Cardiac fibroblast (primary cell): ENCODE measurements around the gene PBX3.

Experiments
- DNase-seq, 2 donors: peaks; one replicate each; pipeline versions ENCODE4 v3.0.0 to v3.0.0-alpha.2; 2010; ENCODE audit warnings: low read depth in 2 of 2
- H3K4me3 ChIP-seq, 2 donors: replicated peaks in 1 of 2; 1 replicate in 1 of 2; 2 replicates in 1 of 2; pipeline ENCODE4 v1.5.1; 2011; ENCODE audit warnings: low read depth in 2 of 2, low read length in 2 of 2, mild to moderate bottlenecking in 2 of 2, moderate library complexity in 1 of 2
- CTCF ChIP-seq: IDR thresholded peaks from one replicate; pipeline ENCODE4 v1.5.1; 2011; ENCODE audit warnings: low read depth, mild to moderate bottlenecking, low read length, inconsistent platforms

The PBX3 gene

DNA sequence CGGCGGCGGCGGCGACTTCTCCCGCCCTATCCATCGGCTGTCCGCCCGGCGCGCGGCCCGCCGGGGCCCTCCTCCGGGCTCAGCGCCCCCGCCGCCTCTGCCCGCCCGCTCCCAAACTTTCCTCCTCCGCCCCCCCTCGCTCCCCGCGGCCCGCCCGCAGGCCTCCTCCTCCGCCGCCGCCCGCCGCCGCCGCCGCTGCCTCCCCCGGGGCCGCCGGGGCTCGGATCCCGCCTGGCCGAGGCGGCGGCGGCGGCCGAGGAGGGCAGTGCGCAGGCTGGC lies 460 bp upstream of the PBX3 start:
- DNase-seq, result no peak
- no peak for TF ChIP-seq CTCF
- peak overlapping the region in 1 of 2 donors; percentile 75 for H3K4me3 ChIP-seq

GRCh38 chr9:125747765-125748445 lies 732 bp downstream of the PBX3 start:
- peak; percentile 24 to 29 for DNase-seq
- peak overlapping the region; percentile 75 to 96 for H3K4me3 ChIP-seq
- no peak for TF ChIP-seq CTCF

DNA sequence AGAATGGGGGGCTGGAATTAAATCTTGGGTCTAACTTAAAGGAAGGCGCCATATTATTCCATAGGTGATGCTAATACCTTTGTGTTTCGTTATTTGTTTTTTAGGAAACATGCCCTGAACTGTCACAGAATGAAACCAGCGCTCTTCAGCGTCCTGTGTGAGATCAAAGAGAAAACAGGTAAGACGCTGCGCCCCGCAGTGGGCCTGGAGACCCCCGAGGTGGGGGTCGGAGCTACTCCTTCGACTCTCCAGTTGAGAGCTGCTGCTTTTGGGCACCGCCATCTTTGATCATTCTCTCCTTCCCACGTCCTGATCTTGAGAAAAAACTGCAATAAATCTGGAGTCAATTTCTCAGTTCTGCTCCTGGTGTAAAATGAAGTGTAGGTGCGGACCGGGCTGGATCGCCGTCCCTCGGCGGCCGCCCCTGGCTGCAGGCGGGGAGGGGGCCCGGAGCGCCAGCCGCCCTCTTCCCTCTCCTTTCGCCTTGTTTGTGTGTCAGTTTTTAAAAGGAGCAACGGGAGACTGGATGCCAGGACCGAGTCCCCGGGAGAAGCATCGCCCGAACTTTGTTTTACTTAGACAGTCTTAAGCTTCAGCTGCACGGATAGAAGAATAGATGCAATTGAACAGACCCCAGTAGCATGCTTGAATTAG lies 1.4 kb downstream of the PBX3 start:
- DNase-seq, result peak in 1 of 2 donors; percentile 39
- peak overlapping the region; percentile 75 to 96 for H3K4me3 ChIP-seq
- TF ChIP-seq CTCF, result no peak

DNA sequence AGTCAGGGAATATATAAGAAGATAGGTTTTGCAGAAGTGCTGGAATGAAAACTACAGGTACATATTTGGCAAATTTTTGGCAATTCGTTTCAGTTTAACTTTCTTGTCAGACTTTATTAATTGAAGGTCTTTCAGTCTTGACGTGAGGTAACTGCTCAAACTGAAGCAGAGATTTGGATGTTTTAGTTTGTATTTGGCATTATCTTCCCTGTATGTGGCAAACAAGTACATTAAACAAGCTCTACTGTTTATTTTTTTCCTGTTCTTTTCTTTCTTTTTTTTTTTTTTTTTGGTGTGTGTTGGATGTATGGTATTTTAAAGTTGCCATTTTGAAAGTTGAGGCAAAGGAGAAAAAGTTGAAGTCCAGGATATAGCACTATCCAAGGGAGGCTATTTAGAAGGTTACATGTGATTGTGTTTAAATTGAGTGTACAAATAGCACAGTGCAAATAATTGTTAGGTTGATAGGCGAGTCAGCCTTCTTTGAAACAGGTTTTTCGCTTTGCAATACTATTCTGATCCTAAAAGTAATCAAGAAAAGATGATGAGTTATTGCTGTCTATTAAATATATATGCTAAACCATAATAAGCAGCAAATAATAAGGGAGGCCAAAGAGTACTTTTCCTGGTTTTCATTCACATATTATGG lies 2.2 kb downstream of the PBX3 start:
- no peak for TF ChIP-seq CTCF
- peak overlapping the region in 1 of 2 donors; percentile 75 for H3K4me3 ChIP-seq
- DNase-seq, result no peak

GRCh38 chr9:125749951-125750626 lies 2.9 kb downstream of the PBX3 start:
- peak; percentile 18 to 28 for DNase-seq
- peak overlapping the region in 1 of 2 donors; percentile 22 for H3K4me3 ChIP-seq
- TF ChIP-seq CTCF, result no peak

- H3K4me3 ChIP-seq, result peak overlapping the region; percentile 8 to 11
- peak; percentile 32 to 33 for DNase-seq
- TF ChIP-seq CTCF, result no peak
These were observed 3.4 kb downstream of the PBX3 start for GRCh38 chr9:125750627-125751011.
